ENCODE results near the gene KCTD19. TPM values are rescaled to one million over a fixed set of nuclear protein-coding genes. Genes with fewer than 3 reads are reported as not detected.
"Not testable (repeated sequence)": the region's sequence is repeated elsewhere in the genome, so short reads cannot be mapped to it uniquely, and the experiment has no call there.

The KCTD19 gene
- total RNA-seq, 4 donors from 2014 or later: 0.09 TPM; not detected in 3

GRCh38 chr16:67361038-67361437 is 34.5 kb upstream of the KCTD19 start:
- H3K4me3 ChIP-seq: no peak overlapping the region
- intact Hi-C loops (cut with DNase I): no loop called here
- no peaks in the 10 kb centered on the region for H3K36me3 ChIP-seq
- 82 to 84% methylated on average over 3 of the region's 3 CpGs for WGBS, 2 donors
- no peaks in the 10 kb centered on the region for H3K9me3 ChIP-seq
- no peaks in the 10 kb centered on the region for H3K4me1 ChIP-seq
- TF ChIP-seq CTCF (IDR thresholded peaks at IDR 0.05): no peak
- no peak for TF ChIP-seq POLR2A (IDR thresholded peaks at IDR 0.05)
- no peak overlapping the region for H3K27ac ChIP-seq
- no peaks in the 10 kb centered on the region for H3K27me3 ChIP-seq
- DNase-seq: no peak

- H3K36me3 ChIP-seq; DNase-seq; H3K4me3 ChIP-seq; H3K27me3 ChIP-seq; H3K27ac ChIP-seq; H3K9me3 ChIP-seq; H3K4me1 ChIP-seq; intact Hi-C loops (cut with DNase I): not testable (repeated sequence)
- WGBS, 2 donors: 81 to 87% methylated on average over 5 to 8 of the region's 8 CpGs
Observed at GRCh38 chr16:67359540-67360269, 33.2 kb upstream of the KCTD19 start.

GRCh38 chr16:67357561-67357960 is 31.0 kb upstream of the KCTD19 start:
- intact Hi-C loops (cut with DNase I): no loop called here
- TF ChIP-seq CTCF (IDR thresholded peaks at IDR 0.05) (no peak), POLR2A (IDR thresholded peaks at IDR 0.05) (no peak)
- H3K27ac ChIP-seq: no peak overlapping the region
- no peaks in the 10 kb centered on the region for H3K4me1 ChIP-seq
- no peaks in the 10 kb centered on the region for H3K9me3 ChIP-seq
- no peaks in the 10 kb centered on the region for H3K36me3 ChIP-seq
- H3K27me3 ChIP-seq: no peaks in the 10 kb centered on the region
- H3K4me3 ChIP-seq: no peak overlapping the region
- WGBS, 2 donors: 48 to 75% methylated on average over 4 of the region's 4 CpGs
- DNase-seq: no peak

- Histone ChIP-seq H3K9me3 (no peaks in the 10 kb centered on the region), H3K27me3 (no peaks in the 10 kb centered on the region), H3K4me3 (no peak overlapping the region), H3K27ac (no peak overlapping the region), H3K4me1 (no peaks in the 10 kb centered on the region), H3K36me3 (no peaks in the 10 kb centered on the region)
- intact Hi-C loops (cut with DNase I): no loop called here
- TF ChIP-seq CTCF (IDR thresholded peaks at IDR 0.05) (no peak), POLR2A (IDR thresholded peaks at IDR 0.05) (no peak)
- WGBS, 2 donors: 72 to 90% methylated on average over 3 of the region's 3 CpGs
- DNase-seq: no peak
Observed at GRCh38 chr16:67356396-67356795, 29.9 kb upstream of the KCTD19 start.

- H3K9me3 ChIP-seq; H3K27me3 ChIP-seq; DNase-seq; H3K4me3 ChIP-seq; H3K4me1 ChIP-seq; H3K36me3 ChIP-seq; H3K27ac ChIP-seq; intact Hi-C loops (cut with DNase I): not testable (repeated sequence)
- 97% methylated on average over 3 of the region's 3 CpGs for WGBS, 2 donors
Observed at GRCh38 chr16:67352463-67352862, 25.9 kb upstream of the KCTD19 start.

- Histone ChIP-seq H3K36me3 (no peaks in the 10 kb centered on the region), H3K4me1 (no peaks in the 10 kb centered on the region), H3K9me3 (no peaks in the 10 kb centered on the region), H3K27ac (no peak overlapping the region), H3K27me3 (no peaks in the 10 kb centered on the region), H3K4me3 (no peak overlapping the region)
- WGBS, 2 donors: 86 to 100% methylated on average over 1 of the region's 1 CpG
- intact Hi-C loops (cut with DNase I): no loop called here
- no peak for TF ChIP-seq CTCF (IDR thresholded peaks at IDR 0.05)
- no peak for DNase-seq
Observed at GRCh38 chr16:67350324-67350723, 23.8 kb upstream of the KCTD19 start.

All from esophagus squamous epithelium (tissue), 5 donors.